ENCODE measurements around the gene DSCAM.

DNA sequence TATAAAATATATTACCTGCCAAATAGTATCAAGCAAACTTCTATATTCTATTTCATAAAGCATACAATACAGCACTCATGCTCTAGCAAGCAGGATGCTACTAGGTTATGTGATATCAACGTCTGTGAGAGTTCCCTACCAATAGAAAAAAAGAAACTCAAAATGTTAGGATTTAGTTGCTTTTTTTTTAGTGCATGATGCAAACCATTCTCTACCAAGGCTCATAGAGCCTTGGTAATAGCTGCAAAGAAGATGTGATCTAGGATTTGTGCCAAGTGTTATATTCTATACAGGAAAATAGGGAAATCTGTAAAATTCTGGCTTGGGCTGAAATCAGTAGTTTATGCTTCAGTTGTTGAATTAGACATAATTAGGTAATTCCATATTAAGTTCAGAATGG lies 394.4 kb downstream of the DSCAM start:
- TF ChIP-seq, protein P1, sequence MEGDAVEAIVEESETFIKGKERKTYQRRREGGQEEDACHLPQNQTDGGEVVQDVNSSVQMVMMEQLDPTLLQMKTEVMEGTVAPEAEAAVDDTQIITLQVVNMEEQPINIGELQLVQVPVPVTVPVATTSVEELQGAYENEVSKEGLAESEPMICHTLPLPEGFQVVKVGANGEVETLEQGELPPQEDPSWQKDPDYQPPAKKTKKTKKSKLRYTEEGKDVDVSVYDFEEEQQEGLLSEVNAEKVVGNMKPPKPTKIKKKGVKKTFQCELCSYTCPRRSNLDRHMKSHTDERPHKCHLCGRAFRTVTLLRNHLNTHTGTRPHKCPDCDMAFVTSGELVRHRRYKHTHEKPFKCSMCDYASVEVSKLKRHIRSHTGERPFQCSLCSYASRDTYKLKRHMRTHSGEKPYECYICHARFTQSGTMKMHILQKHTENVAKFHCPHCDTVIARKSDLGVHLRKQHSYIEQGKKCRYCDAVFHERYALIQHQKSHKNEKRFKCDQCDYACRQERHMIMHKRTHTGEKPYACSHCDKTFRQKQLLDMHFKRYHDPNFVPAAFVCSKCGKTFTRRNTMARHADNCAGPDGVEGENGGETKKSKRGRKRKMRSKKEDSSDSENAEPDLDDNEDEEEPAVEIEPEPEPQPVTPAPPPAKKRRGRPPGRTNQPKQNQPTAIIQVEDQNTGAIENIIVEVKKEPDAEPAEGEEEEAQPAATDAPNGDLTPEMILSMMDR (IDR thresholded peaks at IDR 0.05): no peak
- TF ChIP-seq POLR2A (IDR thresholded peaks at IDR 0.05) (no peak), EP300 (IDR thresholded peaks at IDR 0.05) (no peak)
